K562 (cell line): ENCODE measurements around the gene PMFBP1. TPM values are rescaled to one million over a fixed set of nuclear protein-coding genes. Genes with fewer than 3 reads are reported as not detected.
A peak's percentile ranks its signal among the peaks of the same experiment; 100 is the strongest.

ENCODE experiments used
- CBX1 ChIP-seq: sonication (generic); IDR thresholded peaks from 2 replicates; pipeline ENCODE4 v1.6.1; 2016; ENCODE audit warnings: antibody characterized with exemption, low read depth, mild to moderate bottlenecking
- CBX8 ChIP-seq: fragments of 200-600 bp; sonication (generic); IDR thresholded peaks from 2 replicates; pipeline ENCODE4 v1.6.1; 2012; ENCODE audit warnings: borderline replicate concordance, mixed run types, low read depth, mild to moderate bottlenecking, moderate library complexity, mixed read lengths, low read length, control low read depth, inconsistent platforms; ENCODE audit not compliant: poor library complexity, severe bottlenecking; ENCODE audit errors: extremely low read depth
- HMGN3 ChIP-seq: IDR thresholded peaks from 2 replicates; pipeline ENCODE4 v1.6.1; 2011; ENCODE audit warnings: borderline replicate concordance, low read depth, mild to moderate bottlenecking, mixed read lengths, low read length; ENCODE audit not compliant: insufficient read length; ENCODE audit errors: extremely low read depth
- KDM2B ChIP-seq: fragments of 250-450 bp; sonication (Bioruptor Pico); IDR thresholded peaks from 2 replicates; pipeline ENCODE4 v1.8.0; 2021; ENCODE audit warnings: mild to moderate bottlenecking, moderate library complexity
- PRPF4 ChIP-seq: fragments of 200-400 bp; formaldehyde crosslinking; IDR thresholded peaks from one replicate; pipeline ENCODE4 v1.6.1; 2017; ENCODE audit warnings: low read length, low read depth, mild to moderate bottlenecking; ENCODE audit not compliant: insufficient read depth, poor library complexity, severe bottlenecking
- RB1 ChIP-seq: fragments of 450-650 bp; IDR thresholded peaks from 2 replicates; pipeline ENCODE4 v1.6.1; 2017; ENCODE audit warnings: low read depth, mild to moderate bottlenecking
- RBFOX2 ChIP-seq: fragments of 200-400 bp; formaldehyde crosslinking; IDR thresholded peaks from 2 replicates; pipeline ENCODE4 v1.6.1; 2017; ENCODE audit warnings: low read depth, mild to moderate bottlenecking, low read length, moderate library complexity
- RBM14 ChIP-seq: fragments of 200-400 bp; formaldehyde crosslinking; IDR thresholded peaks from 2 replicates; pipeline ENCODE4 v1.6.1; 2018; ENCODE audit warnings: low read depth, mild to moderate bottlenecking, low read length, moderate library complexity, borderline replicate concordance; ENCODE audit not compliant: insufficient read depth
- SREBF1 ChIP-seq: fragments of 150-350 bp; IDR thresholded peaks from 2 replicates; pipeline ENCODE4 v1.6.1; 2014; ENCODE audit warnings: antibody characterized with exemption, low read depth, low read length, borderline replicate concordance
- ZNF436 ChIP-seq: fragments of 250-450, 450-650 bp; sonication (Bioruptor Pico); formaldehyde crosslinking; IDR thresholded peaks from 2 replicates; pipeline ENCODE4 v1.7.0; 2020; ENCODE audit warnings: mild to moderate bottlenecking
- ZNF586 ChIP-seq: fragments of 450-650 bp; formaldehyde crosslinking; conservative IDR thresholded peaks from 2 replicates; pipeline ENCODE4 v1.4.0; 2020; ENCODE audit warnings: mild to moderate bottlenecking, moderate library complexity
- polyA plus RNA-seq, 8 experiments: library from polyadenylated mRNA; depleted of rRNA in 4 of 8; stranded (reverse) in 5 of 8; unstranded in 3 of 8; fragments of >200 nt; fragmentation: Nextera tagmentation in 2 of 8; fragmentation: Illumina TruSeq in 1 of 8; extraction: Ambion mirVana in 2 of 8; extraction: Trizol in 1 of 8; gene quantifications; 2 replicates each; pipeline versions ENCODE4 v1.2.1 to v1.2.3, GENCODE V29; 2011 to 2014; ENCODE audit warnings: inconsistent platforms in 1 of 8, missing spikeins in 1 of 8
- total RNA-seq, 7 experiments: library from RNA; depleted of rRNA in 6 of 7; stranded (reverse); fragments of >200 nt in 6 of 7; fragmentation: Illumina TruSeq in 2 of 7; extraction: Trizol in 2 of 7; gene quantifications; 2 replicates each; pipeline versions ENCODE4 v1.2.1 to v1.2.3, GENCODE V29; 2011 to 2021; ENCODE audit warnings: low replicate concordance in 1 of 7
- TF ChIP-seq, protein P1 (sequence below), 2 experiments: fragments of 450-650 bp in 1 of 2; sonication (generic) in 1 of 2; formaldehyde crosslinking in 1 of 2; IDR thresholded peaks; 2 replicates each; pipeline versions ENCODE4 v1.7.1 to v1.9.0; 2016 to 2022; ENCODE audit warnings: inconsistent platforms in 1 of 2, mild to moderate bottlenecking in 1 of 2, missing genetic modification reagents in 1 of 2
- TF ChIP-seq, protein P2 (sequence below): fragments of 450-650 bp; IDR thresholded peaks from 2 replicates; pipeline ENCODE4 v1.6.1; 2018; ENCODE audit warnings: mild to moderate bottlenecking, low read depth; ENCODE audit not compliant: partially characterized antibody

The PMFBP1 gene
- total and polyA plus RNA-seq, 9 of the 15 experiments (the other 6 are each of a cell fraction or from before 2014, with no cell fraction given): 0.13 to 0.91 (median 0.47) TPM

DNA sequence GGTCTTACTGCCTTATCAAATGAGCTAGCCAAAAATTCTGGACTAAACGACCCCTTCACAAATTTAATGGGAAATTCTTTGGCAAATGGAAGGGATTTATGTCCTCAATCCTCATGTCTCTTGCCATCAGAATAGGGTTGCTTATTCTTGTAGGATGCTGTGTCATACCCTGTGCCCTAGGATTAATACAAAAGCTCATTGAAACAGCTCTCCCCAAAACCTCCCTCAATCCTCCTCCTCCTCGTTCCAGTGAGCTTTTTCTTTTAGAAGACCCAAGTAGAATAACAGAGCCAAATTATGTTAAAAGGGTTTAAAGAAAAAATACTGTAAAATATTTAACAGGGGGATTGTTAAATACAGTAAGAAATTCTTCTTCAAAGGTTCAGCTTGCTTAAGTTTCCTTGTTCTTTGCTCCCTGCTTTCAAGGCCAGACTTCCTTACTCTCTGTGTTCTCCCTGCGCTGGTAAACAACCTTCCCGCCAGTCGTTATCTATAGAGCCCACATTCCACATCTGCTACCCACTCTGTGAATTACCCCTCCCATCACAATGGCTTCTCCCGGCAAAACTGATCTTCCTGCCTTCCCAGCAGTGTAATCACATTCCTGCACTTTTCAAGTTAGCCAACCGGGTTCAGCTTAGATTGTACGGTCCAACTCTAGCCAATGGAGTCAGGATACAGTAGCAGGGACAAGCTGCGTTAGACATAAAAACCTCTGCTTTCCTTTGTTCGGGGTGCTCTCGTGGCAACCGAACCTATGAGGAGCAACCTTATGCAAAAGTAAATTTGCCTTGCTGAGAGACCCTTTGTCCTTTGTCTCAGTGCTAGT is 99.2 kb downstream of the PMFBP1 start (continued):
- TF ChIP-seq, protein P1, sequence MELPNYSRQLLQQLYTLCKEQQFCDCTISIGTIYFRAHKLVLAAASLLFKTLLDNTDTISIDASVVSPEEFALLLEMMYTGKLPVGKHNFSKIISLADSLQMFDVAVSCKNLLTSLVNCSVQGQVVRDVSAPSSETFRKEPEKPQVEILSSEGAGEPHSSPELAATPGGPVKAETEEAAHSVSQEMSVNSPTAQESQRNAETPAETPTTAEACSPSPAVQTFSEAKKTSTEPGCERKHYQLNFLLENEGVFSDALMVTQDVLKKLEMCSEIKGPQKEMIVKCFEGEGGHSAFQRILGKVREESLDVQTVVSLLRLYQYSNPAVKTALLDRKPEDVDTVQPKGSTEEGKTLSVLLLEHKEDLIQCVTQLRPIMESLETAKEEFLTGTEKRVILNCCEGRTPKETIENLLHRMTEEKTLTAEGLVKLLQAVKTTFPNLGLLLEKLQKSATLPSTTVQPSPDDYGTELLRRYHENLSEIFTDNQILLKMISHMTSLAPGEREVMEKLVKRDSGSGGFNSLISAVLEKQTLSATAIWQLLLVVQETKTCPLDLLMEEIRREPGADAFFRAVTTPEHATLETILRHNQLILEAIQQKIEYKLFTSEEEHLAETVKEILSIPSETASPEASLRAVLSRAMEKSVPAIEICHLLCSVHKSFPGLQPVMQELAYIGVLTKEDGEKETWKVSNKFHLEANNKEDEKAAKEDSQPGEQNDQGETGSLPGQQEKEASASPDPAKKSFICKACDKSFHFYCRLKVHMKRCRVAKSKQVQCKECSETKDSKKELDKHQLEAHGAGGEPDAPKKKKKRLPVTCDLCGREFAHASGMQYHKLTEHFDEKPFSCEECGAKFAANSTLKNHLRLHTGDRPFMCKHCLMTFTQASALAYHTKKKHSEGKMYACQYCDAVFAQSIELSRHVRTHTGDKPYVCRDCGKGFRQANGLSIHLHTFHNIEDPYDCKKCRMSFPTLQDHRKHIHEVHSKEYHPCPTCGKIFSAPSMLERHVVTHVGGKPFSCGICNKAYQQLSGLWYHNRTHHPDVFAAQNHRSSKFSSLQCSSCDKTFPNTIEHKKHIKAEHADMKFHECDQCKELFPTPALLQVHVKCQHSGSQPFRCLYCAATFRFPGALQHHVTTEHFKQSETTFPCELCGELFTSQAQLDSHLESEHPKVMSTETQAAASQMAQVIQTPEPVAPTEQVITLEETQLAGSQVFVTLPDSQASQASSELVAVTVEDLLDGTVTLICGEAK (IDR thresholded peaks at IDR 0.05): no peak
- TF ChIP-seq, protein P1 (CRISPR knock-in tag; IDR thresholded peaks at IDR 0.05): no peak
- TF ChIP-seq SREBF1 (no peak), RBFOX2 (no peak), KDM2B (CRISPR knock-in tag) (no peak), ZNF436 (CRISPR knock-in tag) (no peak), CBX8 (no peak), HMGN3 (peak; percentile 20), CBX1 (no peak), ZNF586 (no peak), PRPF4 (no peak), RB1 (peak; percentile 70; the same call in 1 of the 2 replicates), RBM14 (no peak)
- TF ChIP-seq, protein P2, sequence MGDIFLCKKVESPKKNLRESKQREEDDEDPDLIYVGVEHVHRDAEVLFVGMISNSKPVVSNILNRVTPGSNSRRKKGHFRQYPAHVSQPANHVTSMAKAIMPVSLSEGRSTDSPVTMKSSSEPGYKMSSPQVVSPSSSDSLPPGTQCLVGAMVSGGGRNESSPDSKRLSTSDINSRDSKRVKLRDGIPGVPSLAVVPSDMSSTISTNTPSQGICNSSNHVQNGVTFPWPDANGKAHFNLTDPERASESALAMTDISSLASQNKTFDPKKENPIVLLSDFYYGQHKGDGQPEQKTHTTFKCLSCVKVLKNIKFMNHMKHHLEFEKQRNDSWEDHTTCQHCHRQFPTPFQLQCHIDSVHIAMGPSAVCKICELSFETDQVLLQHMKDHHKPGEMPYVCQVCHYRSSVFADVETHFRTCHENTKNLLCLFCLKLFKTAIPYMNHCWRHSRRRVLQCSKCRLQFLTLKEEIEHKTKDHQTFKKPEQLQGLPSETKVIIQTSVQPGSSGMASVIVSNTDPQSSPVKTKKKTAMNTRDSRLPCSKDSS: peak; percentile 61
